DMS 273 treated with DMSO at 0.1 percent for 48 hours (cell line): ENCODE measurements around the gene CNTNAP4.

ENCODE experiments used
- DNase-seq: peaks from one replicate; lab custom pipeline; 2025; lab: John Stamatoyannopoulos, UW

Gene CNTNAP4

GRCh38 chr16:76396977-76397376 lies 119.8 kb downstream of the CNTNAP4 start:
- DNase-seq = no peak

- peak; percentile 71 for DNase-seq
Observed at GRCh38 chr16:76409706-76410105, 132.5 kb downstream of the CNTNAP4 start.

- no peak for DNase-seq
Observed at GRCh38 chr16:76421571-76421970, 144.4 kb downstream of the CNTNAP4 start.

- no peak for DNase-seq
Observed at GRCh38 chr16:76428858-76429257, 151.7 kb downstream of the CNTNAP4 start.

- DNase-seq = no peak
Observed at GRCh38 chr16:76441391-76441790, 164.2 kb downstream of the CNTNAP4 start.

GRCh38 chr16:76441876-76442275 lies 164.7 kb downstream of the CNTNAP4 start:
- no peak for DNase-seq

GRCh38 chr16:76443973-76444372 lies 166.8 kb downstream of the CNTNAP4 start:
- DNase-seq = no peak

GRCh38 chr16:76444832-76445231 lies 167.6 kb downstream of the CNTNAP4 start:
- no peak for DNase-seq

- no peak for DNase-seq
Observed at GRCh38 chr16:76445815-76446214, 168.6 kb downstream of the CNTNAP4 start.

- DNase-seq = no peak
Observed at GRCh38 chr16:76446251-76446650, 169.1 kb downstream of the CNTNAP4 start.

GRCh38 chr16:76450890-76451289 lies 173.7 kb downstream of the CNTNAP4 start:
- DNase-seq = no peak

- DNase-seq = no peak
Observed at GRCh38 chr16:76455257-76455656, 178.1 kb downstream of the CNTNAP4 start.

- no peak for DNase-seq
Observed at GRCh38 chr16:76456016-76456415, 178.8 kb downstream of the CNTNAP4 start.

- DNase-seq = no peak
Observed at GRCh38 chr16:76459111-76459510, 181.9 kb downstream of the CNTNAP4 start.

GRCh38 chr16:76461836-76462235 lies 184.6 kb downstream of the CNTNAP4 start:
- DNase-seq = no peak

- DNase-seq = no peak
Observed at GRCh38 chr16:76464955-76465620, 187.9 kb downstream of the CNTNAP4 start.

GRCh38 chr16:76466871-76467270 lies 189.7 kb downstream of the CNTNAP4 start:
- DNase-seq = no peak

GRCh38 chr16:76474048-76474447 lies 196.8 kb downstream of the CNTNAP4 start:
- no peak for DNase-seq

- DNase-seq = no peak
Observed at GRCh38 chr16:76478105-76478504, 200.9 kb downstream of the CNTNAP4 start.

GRCh38 chr16:76483307-76483909 lies 206.2 kb downstream of the CNTNAP4 start:
- no peak for DNase-seq

- DNase-seq = no peak
Observed at GRCh38 chr16:76484020-76484419, 206.8 kb downstream of the CNTNAP4 start.

GRCh38 chr16:76486740-76487139 lies 209.5 kb downstream of the CNTNAP4 start:
- DNase-seq = no peak

GRCh38 chr16:76487411-76488064 lies 210.3 kb downstream of the CNTNAP4 start:
- no peak for DNase-seq

- DNase-seq = no peak
Observed at GRCh38 chr16:76488065-76488417, 210.8 kb downstream of the CNTNAP4 start.
